IPS DF 6.9 (cell line): ENCODE measurements around the gene STRBP.

Experiments
- DNase-seq: peaks from one replicate; pipeline ENCODE4 v3.0.0-alpha.2; 2013; ENCODE audit warnings: low read depth, low spot score
- H3K27ac ChIP-seq: one replicate; pipeline ENCODE4 v1.5.1; 2013; ENCODE audit warnings: low read length, control low read depth
- H3K27me3 ChIP-seq: 2 replicates; pipeline ENCODE4 v1.6.1; 2013; ENCODE audit warnings: mild to moderate bottlenecking, low read length; ENCODE audit not compliant: control insufficient read depth, insufficient read depth
- H3K36me3 ChIP-seq: 2 replicates; pipeline ENCODE4 v1.6.1; 2013; ENCODE audit warnings: low read length; ENCODE audit not compliant: control insufficient read depth, insufficient read depth
- H3K4me1 ChIP-seq: 2 replicates; pipeline ENCODE4 v1.6.1; 2013; ENCODE audit warnings: low read length; ENCODE audit not compliant: control insufficient read depth, insufficient read depth
- H3K4me3 ChIP-seq: 2 replicates; pipeline ENCODE4 v1.5.1; 2013; ENCODE audit warnings: mild to moderate bottlenecking, low read length
- H3K9me3 ChIP-seq: 2 replicates; pipeline ENCODE4 v1.6.1; 2013; ENCODE audit warnings: low read length, inconsistent platforms; ENCODE audit not compliant: control insufficient read depth, insufficient read depth
- WGBS: extraction: QIAGEN DNeasy Blood & Tissue Kit; methylation state at CpG from one replicate; pipeline ENCODE4 v1.1.7; 2013; ENCODE audit warnings: mixed read lengths, missing lambda C conversion rate; ENCODE audit not compliant: insufficient read length, insufficient coverage; 5-methylcytosine and 5-hydroxymethylcytosine counted together

STRBP gene

DNA sequence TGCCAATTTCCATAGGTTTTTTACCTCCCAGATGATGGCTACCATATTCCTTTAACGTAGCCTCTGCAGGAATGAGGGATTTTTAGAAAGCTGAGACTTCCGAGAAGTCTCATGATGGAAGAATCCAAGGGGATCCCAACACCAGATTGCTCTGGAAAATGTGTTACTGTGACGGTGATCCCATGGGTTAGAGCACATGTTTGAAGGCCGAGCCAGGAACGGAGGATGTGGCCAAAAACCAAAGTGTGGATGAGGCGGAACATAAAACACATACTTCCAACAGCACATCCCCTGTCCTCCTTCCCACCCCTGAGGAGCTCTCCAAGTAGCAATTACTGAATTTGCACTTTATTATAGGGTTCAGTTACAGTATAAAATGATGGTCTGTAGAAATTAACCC, 152.3 kb downstream of the STRBP start:
- Histone ChIP-seq H3K27me3 (no peaks in the 10 kb centered on the region), H3K4me1 (no peaks in the 10 kb centered on the region; the same call in 1 of the 2 replicates), H3K36me3 (peaks cover 3% of the 10 kb centered on the region; the same call in 1 of the 2 replicates), H3K27ac (no peak overlapping the region), H3K9me3 (no peaks in the 10 kb centered on the region), H3K4me3 (no peak overlapping the region)
- DNase-seq: no peak
- WGBS: no CpG with 5 or more reads among the region's 6 CpGs

DNA sequence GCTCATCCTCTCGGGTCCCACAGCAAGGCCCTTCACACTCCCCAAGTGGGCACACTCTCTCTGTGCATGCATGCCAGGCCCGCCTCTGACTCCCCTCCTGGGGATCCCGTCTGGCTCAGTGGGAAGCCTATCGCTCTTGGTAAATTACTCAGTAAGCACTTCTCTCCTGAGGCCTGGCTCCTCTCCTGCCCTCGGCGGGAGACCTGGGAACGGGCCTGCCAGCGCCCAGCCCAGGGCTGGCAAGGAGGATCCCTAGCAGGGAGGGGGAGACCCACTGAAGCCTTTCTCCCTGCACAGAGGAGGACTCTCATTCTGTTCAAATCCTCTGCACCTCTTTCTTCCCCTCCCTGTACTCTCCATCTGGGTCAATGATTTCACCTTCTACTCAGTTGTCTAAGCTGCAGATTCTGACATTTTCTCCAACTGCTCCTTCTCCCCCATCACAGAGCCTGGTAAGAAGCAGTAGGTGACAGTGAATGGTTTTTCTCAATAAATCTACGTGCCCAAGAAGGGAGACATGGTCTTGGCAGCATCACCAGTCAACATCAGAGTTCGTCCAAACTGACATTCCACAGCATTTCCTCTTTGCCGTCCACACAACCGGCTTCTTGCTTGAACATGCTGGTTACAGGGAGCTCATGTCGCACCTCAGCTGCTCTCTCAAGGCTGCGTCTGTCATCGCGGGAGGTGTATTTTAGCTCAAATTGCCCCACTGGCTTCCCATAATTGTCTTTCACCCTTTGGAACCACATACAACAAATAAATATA, 153.1 kb downstream of the STRBP start:
- H3K4me3 ChIP-seq: no peak overlapping the region
- no peak for DNase-seq
- WGBS: no CpG with 5 or more reads among the region's 16 CpGs
- H3K9me3 ChIP-seq: no peaks in the 10 kb centered on the region
- no peaks in the 10 kb centered on the region for H3K27me3 ChIP-seq
- no peak overlapping the region for H3K27ac ChIP-seq
- H3K36me3 ChIP-seq: peaks cover 3% of the 10 kb centered on the region; the same call in 1 of the 2 replicates
- H3K4me1 ChIP-seq: no peaks in the 10 kb centered on the region; the same call in 1 of the 2 replicates

DNA sequence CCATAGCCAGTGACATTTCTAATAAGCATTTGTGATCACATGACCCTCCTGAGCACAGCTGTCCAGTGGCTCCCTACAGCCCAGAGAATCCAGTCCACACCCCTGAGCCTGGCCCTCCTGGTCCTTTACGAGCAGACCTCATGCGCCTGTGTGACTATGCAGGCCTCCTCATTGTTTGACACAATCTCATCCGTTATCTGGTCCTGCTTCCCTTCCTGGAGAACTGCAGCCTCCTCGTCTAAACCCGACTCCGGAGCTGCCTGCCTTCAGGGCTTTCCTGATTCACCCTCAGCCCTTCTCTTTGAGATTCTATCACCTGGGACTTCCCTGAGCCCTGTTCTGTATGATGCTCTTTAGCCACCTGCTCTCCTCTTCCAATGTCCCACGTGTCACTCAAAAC, 155.2 kb downstream of the STRBP start:
- peaks cover 6% of the 10 kb centered on the region; the same call in 1 of the 2 replicates for H3K36me3 ChIP-seq
- no CpG with 5 or more reads among the region's 7 CpGs for WGBS
- H3K4me3 ChIP-seq: no peak overlapping the region
- no peak for DNase-seq
- H3K9me3 ChIP-seq: no peaks in the 10 kb centered on the region
- no peaks in the 10 kb centered on the region; the same call in 1 of the 2 replicates for H3K4me1 ChIP-seq
- H3K27me3 ChIP-seq: no peaks in the 10 kb centered on the region
- no peak overlapping the region for H3K27ac ChIP-seq

DNA sequence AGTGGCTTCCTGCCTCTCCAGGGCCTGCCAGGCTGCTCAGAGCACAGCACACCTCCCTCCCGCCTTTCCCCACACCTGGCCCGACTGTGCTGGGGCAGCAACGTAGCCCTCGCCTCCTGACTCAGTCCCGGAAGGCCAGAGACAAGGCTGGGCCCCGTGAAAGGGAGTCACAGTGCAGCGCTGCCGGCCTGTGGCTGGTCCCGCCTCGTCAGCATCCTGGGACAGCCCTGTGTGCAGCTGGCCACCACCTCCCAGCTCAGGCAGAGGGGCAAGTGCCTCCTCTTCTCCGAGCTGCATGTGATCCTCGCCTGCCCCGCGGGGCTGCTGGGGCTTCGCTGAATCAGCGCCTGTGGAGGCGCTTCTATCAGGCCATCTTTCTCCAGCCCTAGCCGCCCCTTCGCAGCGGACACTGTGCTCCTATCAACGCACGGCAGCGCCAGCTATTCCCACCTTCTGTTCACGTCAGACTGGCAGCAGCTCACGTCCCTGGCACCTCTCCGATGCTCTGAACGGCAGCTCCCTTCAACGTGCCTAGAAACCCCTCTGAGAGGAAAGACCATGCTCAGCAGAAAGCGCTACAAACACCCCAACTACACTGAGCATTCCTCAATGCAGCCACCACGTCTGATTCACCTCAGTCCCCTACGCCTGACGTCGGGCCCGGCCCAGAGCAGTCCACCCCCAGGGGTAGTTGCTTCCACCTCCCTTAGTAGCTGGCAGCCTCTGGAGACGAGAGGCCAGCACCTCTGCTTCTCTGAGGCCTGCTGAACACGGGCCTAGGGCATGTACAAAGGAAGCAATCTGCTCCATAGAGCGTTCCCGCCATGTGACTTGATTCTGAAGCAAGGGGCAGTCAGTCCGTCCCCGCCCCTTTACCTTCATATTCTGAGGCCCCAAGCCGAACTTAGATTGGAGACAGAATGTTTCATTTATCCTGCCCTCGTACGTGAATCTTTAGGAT, 156.1 kb downstream of the STRBP start:
- H3K27me3 ChIP-seq: no peaks in the 10 kb centered on the region
- no peak overlapping the region for H3K4me3 ChIP-seq
- H3K9me3 ChIP-seq: no peaks in the 10 kb centered on the region
- no peaks in the 10 kb centered on the region; the same call in 1 of the 2 replicates for H3K4me1 ChIP-seq
- no CpG with 5 or more reads among the region's 43 CpGs for WGBS
- H3K36me3 ChIP-seq: peaks cover 6% of the 10 kb centered on the region; the same call in 1 of the 2 replicates
- no peak overlapping the region for H3K27ac ChIP-seq
- DNase-seq: no peak

DNA sequence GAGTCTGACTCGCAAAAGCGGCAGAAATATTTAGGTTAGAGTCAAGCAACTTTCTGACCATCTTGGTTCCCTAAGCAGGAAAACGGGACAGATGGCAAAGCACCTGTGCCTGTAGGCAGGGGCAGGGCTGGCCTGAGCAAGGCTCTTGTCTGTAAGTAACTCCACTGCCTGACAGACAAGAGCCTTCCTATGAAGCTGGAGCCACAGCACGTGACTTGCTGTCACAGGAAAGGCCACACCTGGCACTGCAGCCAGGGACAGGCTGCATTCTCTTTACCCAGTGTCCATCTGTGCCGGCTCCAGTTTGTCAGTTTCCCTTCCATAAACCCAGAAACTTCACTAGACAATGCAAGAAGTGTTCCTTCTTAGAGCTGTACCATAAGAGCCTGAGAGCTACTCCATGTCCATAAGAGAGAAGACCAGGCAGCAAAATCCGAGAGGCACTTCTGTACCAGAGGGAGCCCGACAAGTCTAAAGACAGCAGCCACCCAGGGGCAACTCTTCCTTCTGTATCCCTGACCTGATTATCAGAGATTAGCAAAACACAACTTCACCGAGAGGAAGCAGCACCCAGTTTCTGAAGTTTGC, 156.9 kb downstream of the STRBP start:
- Histone ChIP-seq H3K27me3 (no peaks in the 10 kb centered on the region), H3K4me1 (no peaks in the 10 kb centered on the region; the same call in 1 of the 2 replicates), H3K4me3 (no peak overlapping the region), H3K9me3 (no peaks in the 10 kb centered on the region), H3K36me3 (peaks cover 6% of the 10 kb centered on the region; the same call in 1 of the 2 replicates), H3K27ac (no peak overlapping the region)
- no CpG with 5 or more reads among the region's 8 CpGs for WGBS
- no peak for DNase-seq

DNA sequence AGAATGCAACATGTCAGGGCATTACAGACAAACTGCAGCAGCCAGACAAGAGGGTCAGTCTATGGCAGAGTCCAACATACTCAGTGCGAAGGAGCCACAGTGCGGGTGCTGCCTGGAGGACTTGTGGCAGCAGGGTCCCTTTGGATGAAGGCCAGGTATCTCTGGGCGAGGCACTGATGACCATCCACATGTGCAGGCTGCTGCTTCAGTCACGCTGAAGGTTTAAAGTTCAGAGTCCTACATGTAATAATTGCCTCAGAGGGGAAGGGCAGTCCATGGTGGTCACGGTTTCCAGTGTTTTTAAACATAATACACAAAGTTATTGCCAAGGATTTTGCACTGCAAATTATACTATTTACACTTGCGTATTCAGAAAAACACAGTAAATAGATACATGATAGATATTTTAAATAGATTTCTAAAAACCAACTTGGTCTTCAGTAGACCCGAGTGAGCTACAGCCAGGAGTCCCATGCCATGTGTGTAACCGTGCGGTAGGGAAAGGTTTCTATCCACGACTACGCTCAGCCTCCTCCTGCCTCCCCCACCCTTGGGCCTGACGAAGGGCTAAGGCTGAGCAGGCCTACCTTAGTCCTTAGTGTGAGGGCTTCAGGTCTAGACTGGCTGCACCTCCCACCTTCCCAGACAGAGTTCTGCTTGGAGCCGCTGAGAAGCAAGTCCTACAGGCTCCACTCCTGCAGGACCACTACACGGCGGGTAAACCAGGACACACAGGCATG, 158.7 kb downstream of the STRBP start:
- no peak overlapping the region for H3K4me3 ChIP-seq
- DNase-seq: no peak
- H3K27me3 ChIP-seq: no peaks in the 10 kb centered on the region
- WGBS: no CpG with 5 or more reads among the region's 15 CpGs
- H3K27ac ChIP-seq: no peak overlapping the region
- no peaks in the 10 kb centered on the region for H3K9me3 ChIP-seq
- peaks cover 3% of the 10 kb centered on the region; the same call in 1 of the 2 replicates for H3K36me3 ChIP-seq
- no peaks in the 10 kb centered on the region; the same call in 1 of the 2 replicates for H3K4me1 ChIP-seq

DNA sequence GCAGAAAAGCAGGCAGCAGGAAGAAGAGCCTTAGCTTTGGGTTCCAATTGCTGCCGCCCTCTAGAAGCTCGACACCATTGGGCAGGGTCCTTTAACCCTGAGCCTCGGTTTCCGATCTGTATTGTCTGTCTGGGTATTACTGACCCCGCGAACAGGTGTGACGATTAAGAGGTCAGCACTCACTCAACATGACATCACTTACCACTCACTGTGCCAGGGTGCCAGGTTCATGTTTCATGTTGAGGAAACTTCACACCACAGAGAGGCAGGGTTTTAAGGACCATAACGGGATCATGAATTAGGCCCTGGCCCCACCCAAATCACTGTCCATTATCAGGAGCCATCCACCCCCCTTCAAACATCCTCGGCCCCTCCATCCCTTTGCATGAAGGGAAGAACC, 159.4 kb downstream of the STRBP start:
- H3K27ac ChIP-seq: no peak overlapping the region
- H3K4me1 ChIP-seq: no peaks in the 10 kb centered on the region; the same call in 1 of the 2 replicates
- WGBS: no CpG with 5 or more reads among the region's 9 CpGs
- peaks cover 5% of the 10 kb centered on the region; the same call in 1 of the 2 replicates for H3K36me3 ChIP-seq
- no peaks in the 10 kb centered on the region for H3K9me3 ChIP-seq
- H3K27me3 ChIP-seq: no peaks in the 10 kb centered on the region
- H3K4me3 ChIP-seq: no peak overlapping the region
- no peak for DNase-seq

DNA sequence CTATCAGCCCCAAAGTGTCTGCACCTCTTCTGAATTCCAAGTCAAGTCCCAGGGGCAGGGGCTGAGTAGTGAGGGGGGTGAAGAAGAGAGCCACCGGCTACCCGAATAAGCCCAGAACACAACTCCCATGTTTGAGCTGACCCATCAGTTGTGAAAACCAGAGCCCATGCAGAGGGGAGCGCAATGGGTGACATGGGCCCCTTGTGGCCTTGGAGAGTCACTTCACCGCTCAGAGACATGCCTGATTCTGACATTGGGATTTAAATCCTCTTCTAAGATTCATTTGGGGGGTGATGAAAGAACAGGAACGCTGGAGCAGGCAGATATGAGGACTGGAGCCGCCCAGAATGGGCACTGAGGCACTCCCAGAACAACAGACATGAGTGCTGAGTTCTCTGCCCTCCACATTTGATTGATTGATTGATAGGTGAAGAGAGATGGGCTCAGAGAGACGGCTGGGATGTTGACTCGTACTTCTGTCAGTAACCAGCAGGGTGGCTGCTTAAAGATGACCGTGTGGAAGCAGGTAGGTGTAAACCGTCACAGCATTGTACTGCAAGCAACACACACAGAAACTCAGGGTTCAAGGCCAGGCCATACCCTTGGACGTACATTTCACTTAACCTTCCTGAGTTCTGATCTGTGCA, 160.6 kb downstream of the STRBP start:
- H3K4me3 ChIP-seq: no peak overlapping the region
- WGBS: no CpG with 5 or more reads among the region's 11 CpGs
- H3K9me3 ChIP-seq: no peaks in the 10 kb centered on the region
- no peak for DNase-seq
- no peaks in the 10 kb centered on the region for H3K27me3 ChIP-seq
- H3K36me3 ChIP-seq: peaks cover 9% of the 10 kb centered on the region; the same call in 1 of the 2 replicates
- H3K4me1 ChIP-seq: peaks cover 2% of the 10 kb centered on the region
- H3K27ac ChIP-seq: no peak overlapping the region

DNA sequence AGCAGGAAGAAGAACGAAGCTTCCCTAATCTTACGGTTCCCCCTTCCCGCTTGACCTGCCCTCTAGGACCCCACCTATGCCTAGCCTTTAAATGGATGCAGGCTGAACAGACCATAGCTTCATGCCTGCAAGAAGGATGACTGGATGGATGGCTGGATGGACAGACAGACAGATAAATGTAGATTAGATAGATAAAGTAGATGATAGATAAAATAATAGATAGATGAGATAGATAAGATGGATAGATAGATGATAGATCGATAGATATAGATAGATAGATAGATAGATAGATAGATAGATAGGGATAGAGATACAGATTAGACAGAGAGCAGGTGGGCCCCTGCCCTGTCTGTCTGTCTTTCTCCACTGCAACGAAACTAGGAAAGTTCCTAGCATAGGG, 162.9 kb downstream of the STRBP start:
- no peaks in the 10 kb centered on the region for H3K9me3 ChIP-seq
- no peaks in the 10 kb centered on the region for H3K27me3 ChIP-seq
- H3K4me1 ChIP-seq: peaks cover 5% of the 10 kb centered on the region; the same call in 1 of the 2 replicates
- H3K4me3 ChIP-seq: no peak overlapping the region
- no peak overlapping the region for H3K27ac ChIP-seq
- H3K36me3 ChIP-seq: peaks cover 13% of the 10 kb centered on the region; the same call in 1 of the 2 replicates
- WGBS: 100% methylated on average over 1 of the region's 5 CpGs
- DNase-seq: no peak
